Upper lobe of right lung (tissue), 1 donor: ENCODE results near the gene PTPRN2. TPM values are rescaled to one million over a fixed set of nuclear protein-coding genes. Genes with fewer than 3 reads are reported as not detected.

ENCODE experiments used
- ATAC-seq: fragments of 200-7000 bp; cut with Tn5 transposase; one replicate; pipeline ENCODE4 v1.9.1; 2020; ENCODE audit warnings: mild to moderate bottlenecking, moderate library complexity
- DNase-seq: peaks from one replicate; pipeline ENCODE4 v3.0.0-alpha.2; 2020
- H3K27ac ChIP-seq: fragments of 200-600 bp; one replicate; pipeline ENCODE4 v1.8.0; 2022
- H3K27me3 ChIP-seq: fragments of 200-600 bp; one replicate; pipeline ENCODE4 v1.8.0; 2022; ENCODE audit warnings: mild to moderate bottlenecking
- H3K36me3 ChIP-seq: fragments of 200-600 bp; one replicate; pipeline ENCODE4 v1.8.0; 2022
- H3K4me1 ChIP-seq: fragments of 200-600 bp; one replicate; pipeline ENCODE4 v1.8.0; 2022
- H3K4me3 ChIP-seq: fragments of 200-600 bp; one replicate; pipeline ENCODE4 v1.8.0; 2022; ENCODE audit warnings: mild to moderate bottlenecking
- H3K9me3 ChIP-seq: fragments of 200-600 bp; one replicate; pipeline ENCODE4 v1.8.0; 2022
- intact Hi-C: fragments of 100-400 bp; cut with DNase I; formaldehyde crosslinking; loops from one replicate; pipeline ENCODE4 v1.11.0; 2022
- total RNA-seq: library from RNA; stranded (reverse); fragmentation: NEBNext Ultra II Directional; extraction: Animal tissue kit (Norgen Biotek cat#: 25700); gene quantifications from one replicate; pipeline ENCODE4 v1.2.1, GENCODE V29; 2021
- TF ChIP-seq, protein P1 (sequence below): fragments of 200-600 bp; IDR thresholded peaks from one replicate; pipeline ENCODE4 v1.8.0; 2022; ENCODE audit warnings: antibody characterized with exemption
- donor health status: DM: no; HTN: yes; CAD: no; lungs with severe emphysema.

Gene PTPRN2
- total RNA-seq, 1 donor from 2014 or later, result 4.9 TPM

DNA sequence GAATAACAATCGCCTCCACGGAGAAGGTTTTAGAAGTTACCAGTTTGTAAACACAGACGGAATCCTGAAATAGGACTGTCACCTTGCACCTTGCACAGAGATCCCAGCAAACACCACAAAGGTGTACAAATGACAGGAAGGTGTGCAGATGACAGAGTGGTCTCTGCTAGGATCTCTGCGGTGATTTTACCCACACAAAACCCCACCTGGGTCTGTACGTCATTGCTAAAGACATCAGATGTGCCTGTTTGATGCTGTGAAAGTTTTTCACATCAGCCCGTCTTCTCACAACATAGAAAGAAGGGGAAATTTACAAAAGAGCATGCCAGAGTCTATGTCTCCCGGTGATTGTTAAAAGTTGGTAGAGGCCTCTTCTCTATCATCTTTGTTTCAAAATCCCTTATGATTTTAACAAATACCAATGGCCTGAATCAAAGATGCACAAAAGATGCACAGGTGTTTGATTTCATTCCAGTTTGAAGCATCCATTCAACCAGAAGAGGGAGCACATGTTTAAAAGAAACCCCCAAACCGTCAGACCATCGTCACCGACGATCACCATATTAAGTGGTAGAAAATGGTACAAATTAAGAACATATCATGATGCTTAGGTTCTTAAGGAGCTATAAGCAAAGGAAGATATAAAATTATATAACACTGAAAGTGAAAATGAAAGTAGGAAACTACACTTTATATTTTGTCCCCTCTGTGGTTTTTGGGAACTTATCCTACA, 576.5 kb downstream of the PTPRN2 start:
- Histone ChIP-seq H3K9me3 (no peaks in the 10 kb centered on the region), H3K36me3 (no peaks in the 10 kb centered on the region), H3K4me3 (no peak overlapping the region), H3K27me3 (no peaks in the 10 kb centered on the region), H3K27ac (no peak overlapping the region), H3K4me1 (no peaks in the 10 kb centered on the region)
- ATAC-seq (no peak), DNase-seq (no peak)
- TF ChIP-seq, protein P1, sequence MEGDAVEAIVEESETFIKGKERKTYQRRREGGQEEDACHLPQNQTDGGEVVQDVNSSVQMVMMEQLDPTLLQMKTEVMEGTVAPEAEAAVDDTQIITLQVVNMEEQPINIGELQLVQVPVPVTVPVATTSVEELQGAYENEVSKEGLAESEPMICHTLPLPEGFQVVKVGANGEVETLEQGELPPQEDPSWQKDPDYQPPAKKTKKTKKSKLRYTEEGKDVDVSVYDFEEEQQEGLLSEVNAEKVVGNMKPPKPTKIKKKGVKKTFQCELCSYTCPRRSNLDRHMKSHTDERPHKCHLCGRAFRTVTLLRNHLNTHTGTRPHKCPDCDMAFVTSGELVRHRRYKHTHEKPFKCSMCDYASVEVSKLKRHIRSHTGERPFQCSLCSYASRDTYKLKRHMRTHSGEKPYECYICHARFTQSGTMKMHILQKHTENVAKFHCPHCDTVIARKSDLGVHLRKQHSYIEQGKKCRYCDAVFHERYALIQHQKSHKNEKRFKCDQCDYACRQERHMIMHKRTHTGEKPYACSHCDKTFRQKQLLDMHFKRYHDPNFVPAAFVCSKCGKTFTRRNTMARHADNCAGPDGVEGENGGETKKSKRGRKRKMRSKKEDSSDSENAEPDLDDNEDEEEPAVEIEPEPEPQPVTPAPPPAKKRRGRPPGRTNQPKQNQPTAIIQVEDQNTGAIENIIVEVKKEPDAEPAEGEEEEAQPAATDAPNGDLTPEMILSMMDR, result no peak
- intact Hi-C loops, result no loop called here

- TF ChIP-seq, protein P1, result no peak
- intact Hi-C loops, result no loop called here
- H3K36me3 ChIP-seq, result no peaks in the 10 kb centered on the region
- DNase-seq (no peak), ATAC-seq (no peak)
- H3K27me3 ChIP-seq, result no peaks in the 10 kb centered on the region
- H3K27ac ChIP-seq, result no peak overlapping the region
- H3K4me3 ChIP-seq, result no peak overlapping the region
- no peaks in the 10 kb centered on the region for H3K4me1 ChIP-seq
- H3K9me3 ChIP-seq, result no peaks in the 10 kb centered on the region
Observed at GRCh38 chr7:158009886-158010285, 577.7 kb downstream of the PTPRN2 start.

DNA sequence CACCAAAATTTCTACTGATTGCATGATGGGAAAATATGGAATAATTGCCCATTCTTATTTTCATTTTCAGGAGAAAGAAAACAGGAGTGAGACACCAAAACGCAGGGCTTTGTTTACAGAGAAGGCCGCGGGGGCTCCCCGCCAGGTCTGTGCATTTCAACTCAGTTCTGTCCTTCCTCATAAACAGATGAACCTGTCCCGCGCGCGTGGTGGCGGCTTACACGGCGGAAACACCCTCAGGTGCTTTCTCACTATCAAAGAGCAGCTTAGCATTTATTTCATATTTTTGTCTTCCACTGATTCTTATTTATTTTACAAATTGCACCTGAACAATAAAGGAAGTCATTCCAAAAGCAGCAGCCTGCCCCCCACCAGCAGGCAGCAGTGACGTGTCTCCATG, 579.4 kb downstream of the PTPRN2 start:
- no peaks in the 10 kb centered on the region for H3K9me3 ChIP-seq
- no peaks in the 10 kb centered on the region for H3K36me3 ChIP-seq
- H3K27ac ChIP-seq, result no peak overlapping the region
- H3K4me1 ChIP-seq, result no peaks in the 10 kb centered on the region
- DNase-seq, result no peak
- intact Hi-C loops, result no loop called here
- TF ChIP-seq, protein P1, result no peak
- H3K27me3 ChIP-seq, result no peaks in the 10 kb centered on the region
- no peak for ATAC-seq
- no peak overlapping the region for H3K4me3 ChIP-seq

DNA sequence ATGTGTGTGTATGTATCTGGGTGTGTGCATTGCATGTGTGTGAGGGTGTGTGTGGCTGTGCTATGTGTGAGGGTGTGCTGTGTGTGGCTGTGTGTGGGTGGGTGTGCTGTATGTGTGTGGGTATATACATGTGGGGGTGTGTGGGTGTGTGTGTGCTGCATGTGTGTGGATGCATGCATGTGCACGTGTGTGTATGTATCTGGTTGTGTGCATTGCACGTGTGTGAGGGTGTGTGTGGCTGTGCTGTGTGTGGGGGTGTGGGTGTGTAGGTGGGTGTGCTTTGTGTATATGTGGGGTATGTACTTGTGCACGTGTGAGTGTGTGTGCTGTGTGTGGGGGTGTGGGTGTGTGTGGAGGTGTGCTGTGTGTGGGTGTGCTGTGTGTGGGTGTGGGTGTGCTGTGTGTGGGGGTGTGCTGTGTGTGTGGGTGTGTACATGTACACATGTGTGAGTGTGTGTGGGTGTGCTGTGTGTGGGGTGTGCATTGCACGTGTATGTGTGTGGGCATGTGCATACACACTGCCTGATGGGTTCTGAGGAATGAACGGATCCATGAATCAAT, 579.8 kb downstream of the PTPRN2 start:
- no peaks in the 10 kb centered on the region for H3K4me1 ChIP-seq
- intact Hi-C loops, result no loop called here
- TF ChIP-seq, protein P1, result no peak
- no peak overlapping the region for H3K4me3 ChIP-seq
- no peak overlapping the region for H3K27ac ChIP-seq
- H3K36me3 ChIP-seq, result no peaks in the 10 kb centered on the region
- DNase-seq, result no peak
- ATAC-seq, result peak; percentile 34
- no peaks in the 10 kb centered on the region for H3K9me3 ChIP-seq
- H3K27me3 ChIP-seq, result no peaks in the 10 kb centered on the region

- Histone ChIP-seq H3K9me3 (no peaks in the 10 kb centered on the region), H3K4me3 (no peak overlapping the region), H3K27me3 (no peaks in the 10 kb centered on the region), H3K27ac (no peak overlapping the region), H3K4me1 (no peaks in the 10 kb centered on the region), H3K36me3 (no peaks in the 10 kb centered on the region)
- intact Hi-C loops, result no loop called here
- ATAC-seq (peak; percentile 22), DNase-seq (no peak)
- TF ChIP-seq, protein P1, result no peak
Observed at GRCh38 chr7:158006841-158007696, 580.6 kb downstream of the PTPRN2 start.
